ENCODE measurements around the gene LRRTM2.

DNA sequence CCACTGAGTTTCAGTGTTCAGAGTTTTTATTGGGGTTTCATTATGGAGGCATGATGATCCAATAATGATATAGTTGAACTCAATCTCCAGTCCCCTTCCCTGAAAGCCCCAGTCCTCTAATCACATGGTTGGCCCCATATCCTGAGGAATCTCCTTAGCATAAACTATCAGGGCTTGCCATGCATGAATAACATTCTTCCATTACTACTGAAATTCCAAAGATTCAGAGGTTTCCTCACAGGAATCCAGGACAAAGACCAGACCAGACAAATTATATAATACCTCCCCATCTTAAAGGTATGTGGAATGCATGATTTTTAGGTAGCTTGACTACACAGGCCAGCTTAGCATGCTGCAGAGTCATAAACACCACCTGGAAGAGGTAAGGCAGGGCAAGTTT lies 15.5 kb upstream of the LRRTM2 start:
- no peak for TF ChIP-seq POLR2AphosphoS5 (IDR thresholded peaks at IDR 0.05)
- TF ChIP-seq, protein P1, sequence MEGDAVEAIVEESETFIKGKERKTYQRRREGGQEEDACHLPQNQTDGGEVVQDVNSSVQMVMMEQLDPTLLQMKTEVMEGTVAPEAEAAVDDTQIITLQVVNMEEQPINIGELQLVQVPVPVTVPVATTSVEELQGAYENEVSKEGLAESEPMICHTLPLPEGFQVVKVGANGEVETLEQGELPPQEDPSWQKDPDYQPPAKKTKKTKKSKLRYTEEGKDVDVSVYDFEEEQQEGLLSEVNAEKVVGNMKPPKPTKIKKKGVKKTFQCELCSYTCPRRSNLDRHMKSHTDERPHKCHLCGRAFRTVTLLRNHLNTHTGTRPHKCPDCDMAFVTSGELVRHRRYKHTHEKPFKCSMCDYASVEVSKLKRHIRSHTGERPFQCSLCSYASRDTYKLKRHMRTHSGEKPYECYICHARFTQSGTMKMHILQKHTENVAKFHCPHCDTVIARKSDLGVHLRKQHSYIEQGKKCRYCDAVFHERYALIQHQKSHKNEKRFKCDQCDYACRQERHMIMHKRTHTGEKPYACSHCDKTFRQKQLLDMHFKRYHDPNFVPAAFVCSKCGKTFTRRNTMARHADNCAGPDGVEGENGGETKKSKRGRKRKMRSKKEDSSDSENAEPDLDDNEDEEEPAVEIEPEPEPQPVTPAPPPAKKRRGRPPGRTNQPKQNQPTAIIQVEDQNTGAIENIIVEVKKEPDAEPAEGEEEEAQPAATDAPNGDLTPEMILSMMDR (IDR thresholded peaks at IDR 0.05) = no peak

Measured in prostate gland (tissue), 2 donors.